ENCODE results near the gene IL3RA. TPM values are rescaled to one million over a fixed set of nuclear protein-coding genes. Genes with fewer than 3 reads are reported as not detected.

Gene IL3RA
- not detected in 2 replicates for total RNA-seq

DNA sequence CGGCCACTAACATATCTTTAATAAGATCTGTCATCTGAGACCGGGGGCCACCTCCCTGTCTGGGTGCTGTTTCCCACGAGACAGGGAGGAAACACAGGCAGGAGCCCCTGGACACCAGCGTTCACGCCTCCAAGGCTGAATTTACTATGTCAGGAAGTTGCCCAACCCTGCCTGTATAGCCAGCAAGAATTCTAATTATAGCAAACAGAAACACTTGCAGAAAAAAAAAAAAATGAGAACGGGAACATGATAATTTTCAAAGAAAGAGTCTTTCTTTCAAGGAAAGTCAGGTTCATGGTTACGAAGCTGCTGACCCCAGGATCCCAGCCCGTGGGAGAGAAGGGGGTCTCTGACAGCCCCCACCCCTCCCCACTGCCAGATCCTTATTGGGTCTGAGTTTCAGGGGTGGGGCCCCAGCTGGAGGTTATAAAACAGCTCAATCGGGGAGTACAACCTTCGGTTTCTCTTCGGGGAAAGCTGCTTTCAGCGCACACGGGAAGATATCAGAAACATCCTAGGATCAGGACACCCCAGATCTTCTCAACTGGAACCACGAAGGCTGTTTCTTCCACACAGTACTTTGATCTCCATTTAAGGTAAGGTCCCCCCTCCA is at the start of gene IL3RA:
Gene IL3RA (plus strand): TSS at position 455 of the 613 bp plus-strand sequence. CDS start 4,981 bp downstream, outside the sequence.

GRCh38 chrX:1391707-1392375 is 55.3 kb downstream of the IL3RA start, which contains the start of gene SLC25A6:
TSS of gene SLC25A6 (minus strand) at chrX:1392113. CDS start at chrX:1392009, 104 bp downstream.

Other genes starting within 250 kb of the IL3RA start
- not detected in 2 replicates for gene CRLF2, start 124.1 kb upstream of the IL3RA start, total RNA-seq
- gene CSF2RA, start 68.0 kb upstream of the IL3RA start, total RNA-seq = not detected in 2 replicates
- gene SLC25A6, start 55.3 kb downstream of the IL3RA start, total RNA-seq = 368 and 429 TPM in 2 replicates
- 38.3 and 44.7 TPM in 2 replicates for gene ASMTL, start 116.1 kb downstream of the IL3RA start, total RNA-seq
- not detected in 2 replicates for gene P2RY8, start 200.4 kb downstream of the IL3RA start, total RNA-seq